Epithelial cell of esophagus (primary cell): Measurements from ENCODE around the gene MBOAT7.

Experiments used
- DNase-seq: peaks from one replicate; pipeline ENCODE4 v3.0.0; 2010; ENCODE audit warnings: low read depth
- H3K4me3 ChIP-seq: 2 replicates; pipeline ENCODE4 v1.5.1; 2011; ENCODE audit warnings: mild to moderate bottlenecking, low read length, control low read depth
- TF ChIP-seq, protein P1 (sequence below): IDR thresholded peaks from 2 replicates; pipeline ENCODE4 v1.5.1; 2011; ENCODE audit warnings: low read depth, mild to moderate bottlenecking, low read length, control low read depth, inconsistent platforms; ENCODE audit not compliant: insufficient read depth; ENCODE audit errors: missing control alignments

MBOAT7 gene

DNA sequence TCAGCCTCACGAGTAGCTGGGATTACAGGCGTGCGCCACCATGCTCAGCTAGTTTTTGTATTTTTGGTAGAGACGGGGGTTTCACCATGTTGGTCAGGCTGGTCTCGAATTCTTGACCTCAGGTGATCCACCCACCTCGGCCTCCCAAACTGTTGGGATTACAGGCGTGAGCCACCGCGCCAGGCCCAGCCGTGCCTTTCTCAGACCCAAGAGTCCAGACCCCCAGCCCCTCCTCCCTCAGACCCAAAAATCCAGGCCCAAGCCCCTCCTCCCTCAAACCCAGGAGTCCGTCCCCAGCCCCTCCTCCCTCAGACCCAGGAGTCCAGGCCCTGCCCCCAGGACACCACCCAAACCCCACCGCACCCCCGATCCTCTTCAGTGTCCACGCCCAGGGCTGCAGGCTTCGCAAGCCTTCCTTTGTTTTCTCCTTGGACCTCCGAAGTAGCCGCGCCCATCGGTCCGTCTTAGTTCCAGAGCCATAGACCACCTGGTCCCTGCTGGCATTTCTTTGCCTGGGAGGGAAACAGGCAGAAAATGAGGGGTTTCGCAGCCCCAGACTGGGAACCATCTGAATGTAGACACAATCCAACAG, 20.1 kb downstream of the MBOAT7 start:
- no peak for DNase-seq
- TF ChIP-seq, protein P1, sequence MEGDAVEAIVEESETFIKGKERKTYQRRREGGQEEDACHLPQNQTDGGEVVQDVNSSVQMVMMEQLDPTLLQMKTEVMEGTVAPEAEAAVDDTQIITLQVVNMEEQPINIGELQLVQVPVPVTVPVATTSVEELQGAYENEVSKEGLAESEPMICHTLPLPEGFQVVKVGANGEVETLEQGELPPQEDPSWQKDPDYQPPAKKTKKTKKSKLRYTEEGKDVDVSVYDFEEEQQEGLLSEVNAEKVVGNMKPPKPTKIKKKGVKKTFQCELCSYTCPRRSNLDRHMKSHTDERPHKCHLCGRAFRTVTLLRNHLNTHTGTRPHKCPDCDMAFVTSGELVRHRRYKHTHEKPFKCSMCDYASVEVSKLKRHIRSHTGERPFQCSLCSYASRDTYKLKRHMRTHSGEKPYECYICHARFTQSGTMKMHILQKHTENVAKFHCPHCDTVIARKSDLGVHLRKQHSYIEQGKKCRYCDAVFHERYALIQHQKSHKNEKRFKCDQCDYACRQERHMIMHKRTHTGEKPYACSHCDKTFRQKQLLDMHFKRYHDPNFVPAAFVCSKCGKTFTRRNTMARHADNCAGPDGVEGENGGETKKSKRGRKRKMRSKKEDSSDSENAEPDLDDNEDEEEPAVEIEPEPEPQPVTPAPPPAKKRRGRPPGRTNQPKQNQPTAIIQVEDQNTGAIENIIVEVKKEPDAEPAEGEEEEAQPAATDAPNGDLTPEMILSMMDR, result no peak
- no peak overlapping the region for H3K4me3 ChIP-seq

DNA sequence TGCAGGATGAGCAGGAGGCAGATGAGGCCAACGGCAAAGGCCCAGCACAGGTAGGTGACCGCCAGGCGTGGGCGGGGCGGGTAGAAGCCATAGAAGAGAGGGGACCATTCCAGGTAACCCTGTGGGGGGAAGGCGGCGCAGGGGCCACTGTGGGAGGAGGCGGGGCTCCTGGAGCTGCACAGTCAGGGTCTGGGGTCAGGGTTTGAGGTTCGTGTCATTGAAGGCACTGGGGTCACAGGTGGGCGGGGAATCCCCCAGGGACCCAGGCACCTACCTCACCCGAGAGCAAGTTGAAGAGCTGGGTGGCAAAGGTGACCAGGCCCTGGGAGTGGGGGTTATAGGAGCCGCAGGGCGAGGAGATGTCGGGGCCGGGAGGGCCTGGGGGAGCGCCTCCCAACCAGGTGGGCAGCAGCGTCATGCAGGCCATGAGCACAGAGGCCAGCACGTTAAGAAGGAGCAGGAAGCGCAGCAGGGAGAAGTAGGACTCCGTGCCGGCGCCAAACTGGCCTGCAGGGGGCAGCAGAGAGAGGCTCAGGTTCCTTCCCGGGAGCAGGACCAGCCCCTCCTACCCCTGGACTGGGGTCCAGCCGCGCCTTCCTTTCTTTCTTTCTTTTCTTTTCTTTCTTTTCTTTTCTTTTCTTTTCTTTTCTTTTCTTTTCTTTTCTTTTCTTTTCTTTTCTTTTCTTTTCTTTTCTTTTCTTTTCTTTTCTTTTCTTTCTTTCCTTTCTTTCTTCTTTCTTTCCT, 21.0 kb downstream of the MBOAT7 start:
- H3K4me3 ChIP-seq, result no peak overlapping the region
- TF ChIP-seq, protein P1, result peak; percentile 81
- DNase-seq, result peak; percentile 83

DNA sequence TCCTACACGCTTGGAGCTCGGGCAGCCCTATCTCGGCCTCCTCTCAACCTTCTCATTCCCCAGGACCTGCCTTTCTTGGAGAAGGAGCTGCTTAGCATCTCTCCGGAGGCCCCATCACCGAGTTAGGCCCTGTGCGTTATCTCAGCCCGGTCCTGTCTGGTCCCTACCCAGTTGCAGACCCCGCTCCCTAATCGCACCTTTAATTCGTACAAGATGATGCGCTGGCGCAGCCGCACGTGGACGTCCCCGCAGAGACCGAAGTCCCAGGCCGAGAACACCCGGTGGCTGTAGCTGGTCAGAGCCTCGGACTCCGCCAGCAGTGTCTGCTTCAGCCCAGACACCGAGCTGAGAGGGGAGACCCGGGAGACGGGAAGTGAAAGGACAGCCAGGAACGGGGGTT, 24.2 kb downstream of the MBOAT7 start:
- DNase-seq, result no peak
- H3K4me3 ChIP-seq, result no peak overlapping the region
- TF ChIP-seq, protein P1, result no peak

DNA sequence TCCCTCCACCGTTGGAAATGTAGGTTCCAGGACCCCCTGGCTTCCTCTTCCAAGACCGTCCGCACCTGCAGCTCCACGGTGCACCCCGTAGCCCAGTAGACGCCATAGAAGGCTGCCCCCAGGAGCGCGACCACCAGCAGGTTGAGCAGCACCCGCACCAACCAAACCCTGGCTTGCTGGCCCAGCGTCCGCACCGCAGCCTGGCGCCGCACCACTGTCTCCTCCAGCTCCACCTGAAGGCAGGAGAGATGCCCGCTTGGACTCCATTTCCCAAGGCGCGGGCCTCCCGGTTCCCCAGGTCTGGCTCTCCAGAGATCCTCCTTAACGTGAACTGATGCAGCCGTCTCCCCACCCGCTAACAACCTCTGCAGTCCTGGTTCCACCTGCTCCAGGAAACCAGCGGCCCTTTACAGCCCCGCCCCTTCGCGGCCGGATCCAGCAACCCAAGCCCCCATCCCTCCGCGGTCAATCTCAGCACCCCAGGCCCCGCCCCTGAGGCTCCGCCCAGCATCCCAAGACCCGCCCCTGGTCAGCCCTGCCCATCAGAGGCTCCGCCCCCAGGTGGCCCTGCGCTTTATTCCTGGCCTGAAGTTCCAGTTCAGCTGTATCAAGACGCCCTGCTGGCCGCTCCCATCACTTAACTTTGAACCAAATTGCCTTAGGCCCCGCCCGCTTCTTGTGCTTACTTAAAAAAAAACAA, 24.9 kb downstream of the MBOAT7 start:
- peak; percentile 62 for DNase-seq
- H3K4me3 ChIP-seq, result no peak overlapping the region
- TF ChIP-seq, protein P1, result no peak

DNA sequence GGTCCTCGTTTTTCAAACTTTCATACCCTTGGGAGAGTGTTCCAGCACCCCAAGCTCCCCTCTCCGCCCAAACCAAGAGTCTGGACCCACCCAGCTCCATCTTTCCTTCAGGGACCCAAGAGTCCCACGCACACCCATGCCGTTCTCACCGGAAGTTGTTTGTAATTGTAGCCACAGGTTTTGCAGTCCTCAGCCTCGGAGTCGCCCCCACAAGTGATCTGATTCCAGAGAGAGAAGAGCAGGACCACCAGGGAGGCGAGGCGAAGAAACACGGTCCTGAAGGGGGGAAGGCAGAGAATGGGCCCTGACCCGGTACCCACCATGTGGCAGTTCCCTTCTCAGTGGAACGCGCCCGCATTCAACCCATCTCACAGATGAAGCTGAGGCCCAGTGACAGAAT, 26.5 kb downstream of the MBOAT7 start:
- no peak overlapping the region for H3K4me3 ChIP-seq
- no peak for DNase-seq
- TF ChIP-seq, protein P1, result no peak

DNA sequence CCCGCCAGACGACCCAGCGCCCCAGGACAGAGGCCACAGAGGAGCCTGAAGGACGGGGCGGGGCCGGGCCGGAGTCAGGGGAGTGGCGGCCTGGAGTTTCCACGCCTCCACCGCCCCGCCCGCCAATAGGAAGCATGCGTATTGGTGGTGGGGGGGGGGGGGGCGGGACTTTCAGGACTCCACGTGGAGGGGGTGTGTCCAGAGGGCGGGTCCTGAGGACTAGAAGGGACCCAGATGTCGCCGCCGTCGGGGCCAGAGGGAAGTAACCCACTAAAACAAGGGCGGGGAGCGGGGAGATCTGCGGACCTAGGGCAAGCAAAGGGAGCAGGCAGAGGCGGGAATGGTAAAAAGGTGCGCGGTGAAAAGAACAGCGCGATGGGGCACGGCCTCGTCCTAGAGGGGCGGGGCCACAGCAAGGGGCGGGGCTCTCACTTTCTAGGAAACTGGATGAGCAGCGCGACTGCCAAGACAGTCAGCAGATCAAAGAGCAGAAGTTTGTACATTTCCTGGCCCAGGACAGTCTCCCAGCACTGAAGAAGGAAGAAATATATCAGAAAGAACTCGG, 27.1 kb downstream of the MBOAT7 start:
- TF ChIP-seq, protein P1, result no peak
- H3K4me3 ChIP-seq, result peak overlapping the region; percentile 43
- DNase-seq, result peak; percentile 81
